Fibroblast of pulmonary artery (primary cell): ENCODE data around the gene ADRB2.

Source experiments
- DNase-seq: peaks from one replicate; pipeline ENCODE4 v3.0.0-alpha.2; 2010; ENCODE audit warnings: low read depth
- H3K4me3 ChIP-seq: replicated peaks from 2 replicates; pipeline ENCODE4 v1.5.1; 2011; ENCODE audit warnings: low read depth, mild to moderate bottlenecking, control low read depth, low read length, moderate library complexity
- TF ChIP-seq, protein P1 (sequence below): IDR thresholded peaks from 2 replicates; pipeline ENCODE4 v1.5.1; 2011; ENCODE audit warnings: mild to moderate bottlenecking, control low read depth, low read length, inconsistent platforms; ENCODE audit errors: missing control alignments

The ADRB2 gene

DNA sequence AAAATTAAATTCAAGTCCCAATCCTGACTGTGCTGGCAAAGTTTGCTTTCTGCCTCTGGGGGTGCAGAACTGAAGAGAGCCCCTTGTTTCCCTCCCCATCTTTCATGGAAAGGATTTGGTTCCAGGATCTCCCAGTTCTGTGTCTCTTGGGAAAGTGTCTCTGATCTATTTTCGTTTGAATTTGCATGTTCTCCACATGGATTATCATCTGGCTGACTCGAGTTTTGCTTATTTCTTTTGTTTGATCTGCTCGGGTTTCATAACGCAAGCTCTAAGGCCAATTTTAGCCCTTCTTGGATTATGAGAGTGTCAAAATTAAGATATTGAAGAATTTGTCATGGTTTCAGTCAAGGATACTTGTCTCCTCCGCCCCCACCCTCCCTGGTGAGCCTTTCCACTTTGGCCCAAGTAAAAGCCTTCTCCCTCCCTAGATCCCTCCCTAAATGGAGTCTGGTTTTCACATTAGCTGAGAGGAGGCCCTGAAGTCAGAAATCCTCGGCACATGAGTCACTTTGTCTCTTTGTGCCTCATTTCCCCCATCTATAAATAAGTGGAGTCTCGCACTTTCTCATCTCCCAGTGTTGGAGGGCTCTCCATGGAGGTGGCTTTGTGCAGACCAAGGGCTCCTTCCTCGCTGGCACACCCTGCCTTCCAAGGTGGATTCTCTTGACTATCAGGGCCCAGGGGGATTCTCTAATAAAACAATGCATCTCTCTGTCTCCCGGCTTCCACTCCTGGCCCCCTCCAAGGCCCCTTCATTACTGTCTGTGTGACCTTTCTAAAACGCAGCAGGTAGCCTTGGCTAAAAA, 17.3 kb downstream of the ADRB2 start:
- DNase-seq, result peak; percentile 10
- no peak overlapping the region for H3K4me3 ChIP-seq

DNA sequence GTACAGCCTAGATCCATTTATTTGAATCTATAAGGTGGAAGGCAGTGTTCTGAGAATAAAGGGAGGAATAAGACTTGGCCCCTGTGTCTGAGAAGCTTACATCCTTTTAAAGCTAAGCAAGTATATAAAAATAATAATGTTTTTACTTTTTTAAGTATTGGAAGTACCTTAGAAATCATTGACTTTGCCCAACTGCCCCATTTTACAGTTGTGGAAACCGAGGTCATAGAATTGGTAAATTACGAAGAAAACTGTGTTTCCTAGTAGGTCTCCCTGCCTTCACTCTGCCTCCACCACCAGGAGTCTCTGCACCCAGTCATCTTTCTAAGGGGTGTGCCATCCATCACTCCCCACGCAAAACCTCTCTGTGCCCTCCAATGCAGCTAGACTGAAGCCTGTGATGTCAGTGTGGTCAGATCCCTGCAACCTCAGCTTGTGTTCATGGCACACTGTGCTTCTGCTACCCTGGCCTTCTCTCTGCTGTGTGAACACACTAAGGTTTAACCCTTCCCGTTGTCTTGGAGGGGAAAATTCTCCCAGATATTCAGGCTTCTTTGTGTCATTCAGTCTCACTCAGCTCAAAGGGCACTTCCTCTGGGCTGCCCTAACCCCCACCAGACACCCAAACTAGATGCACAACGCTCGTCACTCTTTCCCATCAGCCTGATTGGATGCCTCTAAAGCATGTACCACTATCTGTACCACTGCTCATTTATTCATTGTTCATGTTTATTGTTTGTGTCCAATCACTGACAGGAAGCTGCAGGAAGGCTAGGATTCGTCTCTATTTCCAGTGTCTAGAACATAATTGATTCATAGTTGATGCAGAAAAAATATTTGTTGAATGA, 18.2 kb downstream of the ADRB2 start:
- TF ChIP-seq, protein P1, sequence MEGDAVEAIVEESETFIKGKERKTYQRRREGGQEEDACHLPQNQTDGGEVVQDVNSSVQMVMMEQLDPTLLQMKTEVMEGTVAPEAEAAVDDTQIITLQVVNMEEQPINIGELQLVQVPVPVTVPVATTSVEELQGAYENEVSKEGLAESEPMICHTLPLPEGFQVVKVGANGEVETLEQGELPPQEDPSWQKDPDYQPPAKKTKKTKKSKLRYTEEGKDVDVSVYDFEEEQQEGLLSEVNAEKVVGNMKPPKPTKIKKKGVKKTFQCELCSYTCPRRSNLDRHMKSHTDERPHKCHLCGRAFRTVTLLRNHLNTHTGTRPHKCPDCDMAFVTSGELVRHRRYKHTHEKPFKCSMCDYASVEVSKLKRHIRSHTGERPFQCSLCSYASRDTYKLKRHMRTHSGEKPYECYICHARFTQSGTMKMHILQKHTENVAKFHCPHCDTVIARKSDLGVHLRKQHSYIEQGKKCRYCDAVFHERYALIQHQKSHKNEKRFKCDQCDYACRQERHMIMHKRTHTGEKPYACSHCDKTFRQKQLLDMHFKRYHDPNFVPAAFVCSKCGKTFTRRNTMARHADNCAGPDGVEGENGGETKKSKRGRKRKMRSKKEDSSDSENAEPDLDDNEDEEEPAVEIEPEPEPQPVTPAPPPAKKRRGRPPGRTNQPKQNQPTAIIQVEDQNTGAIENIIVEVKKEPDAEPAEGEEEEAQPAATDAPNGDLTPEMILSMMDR, result no peak
- no peak overlapping the region for H3K4me3 ChIP-seq
- DNase-seq, result no peak

More for the DNA sequence above, 17.3 kb downstream of the ADRB2 start:
- TF ChIP-seq, protein P1, result no peak

DNA sequence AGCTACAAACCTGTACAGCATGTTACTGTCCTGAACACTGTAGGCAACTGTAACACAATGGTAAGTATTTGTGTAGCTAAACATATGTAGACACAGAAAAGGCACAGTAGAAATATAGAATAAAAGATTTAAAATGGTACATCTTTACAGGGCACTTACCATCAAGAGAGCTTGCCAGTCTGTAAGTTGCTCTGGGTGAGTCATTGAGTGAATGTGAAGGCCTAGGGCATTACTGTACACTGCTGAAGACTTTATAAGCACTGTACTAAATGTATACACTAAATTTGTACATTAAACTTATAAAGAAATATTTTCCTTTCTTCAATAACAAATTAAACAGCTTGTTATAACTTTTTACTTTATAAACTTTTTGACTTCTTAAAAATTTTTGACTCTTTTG, 20.5 kb downstream of the ADRB2 start:
- no peak for DNase-seq
- TF ChIP-seq, protein P1, result no peak

DNA sequence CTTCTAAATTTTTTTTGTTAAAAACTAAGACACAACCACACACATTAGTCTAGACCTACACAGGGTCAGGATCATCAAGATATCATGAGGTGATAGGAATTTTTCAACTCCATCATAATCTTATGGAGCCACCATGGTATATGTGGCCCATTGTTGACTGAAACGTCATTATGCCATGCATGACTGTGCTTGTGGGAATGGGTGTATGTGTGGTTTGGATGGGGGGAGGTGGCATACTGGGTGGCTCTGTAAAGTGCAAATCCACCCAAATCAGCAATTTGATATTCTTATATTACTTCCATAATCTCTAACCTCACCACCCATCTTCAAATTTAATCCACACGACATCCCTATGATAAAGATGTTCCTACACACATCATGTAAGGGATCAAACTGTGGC, 21.0 kb downstream of the ADRB2 start:
- DNase-seq, result no peak
- TF ChIP-seq, protein P1, result no peak
- no peak overlapping the region for H3K4me3 ChIP-seq

More for the DNA sequence above, 20.5 kb downstream of the ADRB2 start:
- H3K4me3 ChIP-seq, result no peak overlapping the region

DNA sequence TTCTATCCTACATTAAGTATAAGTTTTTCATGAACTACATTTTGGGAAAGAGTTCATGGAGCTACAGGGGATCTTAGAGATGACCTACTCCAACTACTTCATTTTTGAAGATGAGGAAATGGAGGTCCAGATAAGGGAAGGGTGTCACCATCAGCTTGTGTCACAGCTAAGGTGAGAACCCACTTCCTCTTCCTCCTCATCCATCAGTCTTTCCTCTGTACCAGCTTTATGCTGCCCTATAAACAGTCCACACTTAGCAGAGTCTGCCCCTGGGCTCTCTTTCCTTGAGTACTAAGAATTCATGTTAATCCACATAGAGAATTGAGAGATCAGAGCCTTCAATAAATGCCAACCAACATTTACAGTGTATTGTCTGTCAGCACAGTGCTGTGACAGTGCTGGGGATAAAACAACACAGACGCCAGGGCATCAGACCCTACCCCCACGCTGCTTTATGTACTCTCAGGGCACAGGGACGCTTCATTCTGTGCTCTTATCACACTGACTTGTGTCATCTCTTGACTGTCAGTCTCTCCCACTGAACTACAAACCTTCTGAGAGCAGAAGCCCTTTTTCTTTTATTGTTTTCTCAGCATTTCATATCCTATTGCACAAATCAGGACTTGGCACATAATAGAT, 22.1 kb downstream of the ADRB2 start:
- no peak for DNase-seq
- H3K4me3 ChIP-seq, result no peak overlapping the region
- TF ChIP-seq, protein P1, result no peak

DNA sequence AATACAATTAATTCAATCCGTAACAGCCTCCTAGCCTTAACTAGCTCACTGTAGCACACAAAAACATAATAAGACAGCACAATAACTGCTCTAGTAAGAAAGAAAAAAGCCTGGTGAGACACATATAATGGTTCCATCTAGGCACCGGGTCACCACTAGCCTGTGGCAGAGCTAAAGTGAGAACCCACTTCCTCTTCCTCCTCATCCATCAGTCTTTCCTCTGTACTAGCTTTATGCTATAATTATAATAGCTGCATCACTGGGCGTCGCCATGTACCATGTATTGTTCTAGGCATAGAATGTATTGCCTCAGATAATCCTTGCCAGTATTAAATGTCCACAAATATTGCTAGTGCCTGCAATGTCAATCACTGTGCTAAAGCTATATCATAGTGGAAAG, 23.1 kb downstream of the ADRB2 start:
- DNase-seq, result no peak
- no peak overlapping the region for H3K4me3 ChIP-seq
- TF ChIP-seq, protein P1, result no peak
